ENCODE measurements around the gene STX3. TPM values are rescaled to one million over a fixed set of nuclear protein-coding genes. Genes with fewer than 3 reads are reported as not detected.

STX3 gene
- total and polyA plus RNA-seq, 2 experiments from 2014 or later = 19.0 to 65.5 TPM

DNA sequence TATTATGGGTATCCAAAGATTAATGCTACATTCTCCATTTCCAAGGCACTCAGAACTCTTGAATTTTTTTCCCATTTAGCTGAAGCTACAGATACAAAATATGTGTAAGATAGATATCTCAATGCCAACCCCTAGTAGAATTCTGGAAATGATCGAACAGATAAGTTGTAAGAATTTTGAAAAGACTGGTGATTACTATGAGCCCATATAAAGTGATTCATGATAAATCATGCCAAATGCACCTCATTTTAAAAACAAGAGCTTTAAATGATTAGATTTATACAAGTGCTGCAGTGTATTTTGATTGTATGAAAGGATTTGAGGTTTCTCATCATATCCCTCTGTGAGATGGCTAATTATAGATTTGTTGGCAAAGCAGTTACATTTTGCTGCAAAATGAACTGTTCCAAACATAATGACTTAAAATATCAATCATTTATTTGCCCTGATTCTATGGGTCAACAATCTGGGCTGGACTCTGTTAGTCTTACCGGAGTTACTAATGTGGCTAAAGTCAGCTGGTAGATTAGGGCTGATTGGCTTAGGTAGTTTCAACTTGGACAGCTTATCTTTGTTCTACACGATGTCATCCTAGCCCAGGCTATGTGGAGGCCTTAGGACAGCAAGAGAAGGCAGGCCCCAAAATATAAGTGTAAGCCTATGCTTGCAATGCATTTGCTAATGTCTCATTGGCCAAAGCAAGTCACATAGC lies 44.9 kb upstream of the STX3 start (continued):
- TF ChIP-seq CREB1 (CRISPR knock-in tag; IDR thresholded peaks at IDR 0.05; ENCODE audit: low read depth) (no peak), ZNF331 (CRISPR knock-in tag; IDR thresholded peaks at IDR 0.05; ENCODE audit: low read depth) (no peak)
- TF ChIP-seq, protein P1, sequence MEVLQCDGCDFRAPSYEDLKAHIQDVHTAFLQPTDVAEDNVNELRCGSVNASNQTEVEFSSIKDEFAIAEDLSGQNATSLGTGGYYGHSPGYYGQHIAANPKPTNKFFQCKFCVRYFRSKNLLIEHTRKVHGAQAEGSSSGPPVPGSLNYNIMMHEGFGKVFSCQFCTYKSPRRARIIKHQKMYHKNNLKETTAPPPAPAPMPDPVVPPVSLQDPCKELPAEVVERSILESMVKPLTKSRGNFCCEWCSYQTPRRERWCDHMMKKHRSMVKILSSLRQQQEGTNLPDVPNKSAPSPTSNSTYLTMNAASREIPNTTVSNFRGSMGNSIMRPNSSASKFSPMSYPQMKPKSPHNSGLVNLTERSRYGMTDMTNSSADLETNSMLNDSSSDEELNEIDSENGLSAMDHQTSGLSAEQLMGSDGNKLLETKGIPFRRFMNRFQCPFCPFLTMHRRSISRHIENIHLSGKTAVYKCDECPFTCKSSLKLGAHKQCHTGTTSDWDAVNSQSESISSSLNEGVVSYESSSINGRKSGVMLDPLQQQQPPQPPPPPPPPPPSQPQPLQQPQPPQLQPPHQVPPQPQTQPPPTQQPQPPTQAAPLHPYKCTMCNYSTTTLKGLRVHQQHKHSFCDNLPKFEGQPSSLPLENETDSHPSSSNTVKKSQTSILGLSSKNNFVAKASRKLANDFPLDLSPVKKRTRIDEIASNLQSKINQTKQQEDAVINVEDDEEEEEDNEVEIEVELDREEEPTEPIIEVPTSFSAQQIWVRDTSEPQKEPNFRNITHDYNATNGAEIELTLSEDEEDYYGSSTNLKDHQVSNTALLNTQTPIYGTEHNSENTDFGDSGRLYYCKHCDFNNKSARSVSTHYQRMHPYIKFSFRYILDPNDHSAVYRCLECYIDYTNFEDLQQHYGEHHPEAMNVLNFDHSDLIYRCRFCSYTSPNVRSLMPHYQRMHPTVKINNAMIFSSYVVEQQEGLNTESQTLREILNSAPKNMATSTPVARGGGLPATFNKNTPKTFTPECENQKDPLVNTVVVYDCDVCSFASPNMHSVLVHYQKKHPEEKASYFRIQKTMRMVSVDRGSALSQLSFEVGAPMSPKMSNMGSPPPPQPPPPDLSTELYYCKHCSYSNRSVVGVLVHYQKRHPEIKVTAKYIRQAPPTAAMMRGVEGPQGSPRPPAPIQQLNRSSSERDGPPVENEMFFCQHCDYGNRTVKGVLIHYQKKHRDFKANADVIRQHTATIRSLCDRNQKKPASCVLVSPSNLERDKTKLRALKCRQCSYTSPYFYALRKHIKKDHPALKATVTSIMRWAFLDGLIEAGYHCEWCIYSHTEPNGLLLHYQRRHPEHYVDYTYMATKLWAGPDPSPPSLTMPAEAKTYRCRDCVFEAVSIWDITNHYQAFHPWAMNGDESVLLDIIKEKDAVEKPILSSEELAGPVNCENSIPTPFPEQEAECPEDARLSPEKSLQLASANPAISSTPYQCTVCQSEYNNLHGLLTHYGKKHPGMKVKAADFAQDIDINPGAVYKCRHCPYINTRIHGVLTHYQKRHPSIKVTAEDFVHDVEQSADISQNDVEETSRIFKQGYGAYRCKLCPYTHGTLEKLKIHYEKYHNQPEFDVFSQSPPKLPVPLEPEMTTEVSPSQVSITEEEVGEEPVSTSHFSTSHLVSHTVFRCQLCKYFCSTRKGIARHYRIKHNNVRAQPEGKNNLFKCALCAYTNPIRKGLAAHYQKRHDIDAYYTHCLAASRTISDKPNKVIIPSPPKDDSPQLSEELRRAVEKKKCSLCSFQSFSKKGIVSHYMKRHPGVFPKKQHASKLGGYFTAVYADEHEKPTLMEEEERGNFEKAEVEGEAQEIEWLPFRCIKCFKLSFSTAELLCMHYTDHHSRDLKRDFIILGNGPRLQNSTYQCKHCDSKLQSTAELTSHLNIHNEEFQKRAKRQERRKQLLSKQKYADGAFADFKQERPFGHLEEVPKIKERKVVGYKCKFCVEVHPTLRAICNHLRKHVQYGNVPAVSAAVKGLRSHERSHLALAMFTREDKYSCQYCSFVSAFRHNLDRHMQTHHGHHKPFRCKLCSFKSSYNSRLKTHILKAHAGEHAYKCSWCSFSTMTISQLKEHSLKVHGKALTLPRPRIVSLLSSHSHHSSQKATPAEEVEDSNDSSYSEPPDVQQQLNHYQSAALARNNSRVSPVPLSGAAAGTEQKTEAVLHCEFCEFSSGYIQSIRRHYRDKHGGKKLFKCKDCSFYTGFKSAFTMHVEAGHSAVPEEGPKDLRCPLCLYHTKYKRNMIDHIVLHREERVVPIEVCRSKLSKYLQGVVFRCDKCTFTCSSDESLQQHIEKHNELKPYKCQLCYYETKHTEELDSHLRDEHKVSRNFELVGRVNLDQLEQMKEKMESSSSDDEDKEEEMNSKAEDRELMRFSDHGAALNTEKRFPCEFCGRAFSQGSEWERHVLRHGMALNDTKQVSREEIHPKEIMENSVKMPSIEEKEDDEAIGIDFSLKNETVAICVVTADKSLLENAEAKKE (CRISPR knock-in tag; IDR thresholded peaks at IDR 0.05) = no peak

DNA sequence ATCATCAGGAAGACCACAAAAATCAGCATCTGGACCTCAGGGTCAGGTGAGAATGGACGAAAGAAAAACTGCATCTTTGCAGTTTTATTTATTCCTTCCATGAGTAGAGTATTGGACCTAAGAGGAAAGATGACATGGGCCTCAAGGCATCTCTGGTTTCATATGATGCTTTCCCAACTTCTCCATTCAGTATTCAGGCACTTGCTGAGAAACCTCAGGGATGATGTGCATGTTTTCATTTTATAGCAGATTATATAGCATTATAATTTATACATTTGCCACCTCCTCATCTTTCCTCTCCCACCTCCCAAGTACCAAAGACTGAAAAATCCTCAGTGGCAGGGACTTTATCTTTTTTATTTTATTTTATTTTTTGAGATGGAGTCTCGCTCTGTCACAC lies 41.4 kb upstream of the STX3 start, which contains the start of gene OR10V1:
OR10V1 (minus strand) TSS at position 101 of the 400 bp plus-strand sequence; CDS start at position 101, 0 bp downstream.
- Histone ChIP-seq H3K4me2 (no peak within 1 kb of the TSS), H3K4me1 (ENCODE audit: insufficient read depth) (no peaks in the 10 kb centered on the region), H3K4me3 (no peak within 1 kb of the TSS), H3K36me3 (ENCODE audit: insufficient read depth) (no peaks in the 10 kb centered on the region), H3K27me3 (ENCODE audit: insufficient read depth) (no peaks in the 10 kb centered on the region), H3F3A (replicated peaks; ENCODE audit: low read depth) (no peaks in the 10 kb centered on the region), H3K9me2 (ENCODE audit: insufficient read depth) (0 out of 2 replicates have a peak, but pooled peaks cover 6% of the 10 kb centered on the region), H3K79me2 (replicated peaks; ENCODE audit: insufficient read depth) (no peaks in the 10 kb centered on the region), H3K27ac (ENCODE audit: low read depth) (no peak within 1 kb of the TSS), H4K20me1 (replicated peaks; ENCODE audit: insufficient read depth) (no peaks in the 10 kb centered on the region), H2AFZ (no peak within 1 kb of the TSS)
- no peaks in the 10 kb centered on the region for H3K36me3 Mint-ChIP-seq (ENCODE audit: low read depth)
- no peak within 1 kb of the TSS for H3K4me3 Mint-ChIP-seq
- no peaks in the 10 kb centered on the region for H3K4me1 Mint-ChIP-seq
- no peaks in the 10 kb centered on the region for H3K9me3 Mint-ChIP-seq
- no peak within 1 kb of the TSS for H3K27ac Mint-ChIP-seq
- peaks cover 1% of the 10 kb centered on the region for H3K27me3 Mint-ChIP-seq (ENCODE audit: insufficient read depth, low read depth, poor library complexity)
- ATAC-seq = no peak
- DNase-seq (ENCODE audit: low spot score) = no peak
- TF ChIP-seq NANOG (IDR thresholded peaks at IDR 0.05; ENCODE audit: borderline replicate concordance) = no peak
- no peak for TF ChIP-seq CREB1 (CRISPR knock-in tag; IDR thresholded peaks at IDR 0.05; ENCODE audit: low read depth)
- no peak for TF ChIP-seq EZH2phosphoT487 (IDR thresholded peaks at IDR 0.05; ENCODE audit: unreplicated experiment)
- no peak for TF ChIP-seq ZNF114 (CRISPR knock-in tag; IDR thresholded peaks at IDR 0.05)
- no peak for TF ChIP-seq STAT1 (IDR thresholded peaks at IDR 0.05; ENCODE audit: unreplicated experiment)
- TF ChIP-seq ZNF331 (CRISPR knock-in tag; IDR thresholded peaks at IDR 0.05; ENCODE audit: low read depth) = no peak
- TF ChIP-seq POLR2AphosphoS5 (IDR thresholded peaks at IDR 0.05; ENCODE audit: low read depth) = no peak
- TF ChIP-seq JUNB (IDR thresholded peaks at IDR 0.05; ENCODE audit: unreplicated experiment) = no peak
- TF ChIP-seq, protein P2, sequence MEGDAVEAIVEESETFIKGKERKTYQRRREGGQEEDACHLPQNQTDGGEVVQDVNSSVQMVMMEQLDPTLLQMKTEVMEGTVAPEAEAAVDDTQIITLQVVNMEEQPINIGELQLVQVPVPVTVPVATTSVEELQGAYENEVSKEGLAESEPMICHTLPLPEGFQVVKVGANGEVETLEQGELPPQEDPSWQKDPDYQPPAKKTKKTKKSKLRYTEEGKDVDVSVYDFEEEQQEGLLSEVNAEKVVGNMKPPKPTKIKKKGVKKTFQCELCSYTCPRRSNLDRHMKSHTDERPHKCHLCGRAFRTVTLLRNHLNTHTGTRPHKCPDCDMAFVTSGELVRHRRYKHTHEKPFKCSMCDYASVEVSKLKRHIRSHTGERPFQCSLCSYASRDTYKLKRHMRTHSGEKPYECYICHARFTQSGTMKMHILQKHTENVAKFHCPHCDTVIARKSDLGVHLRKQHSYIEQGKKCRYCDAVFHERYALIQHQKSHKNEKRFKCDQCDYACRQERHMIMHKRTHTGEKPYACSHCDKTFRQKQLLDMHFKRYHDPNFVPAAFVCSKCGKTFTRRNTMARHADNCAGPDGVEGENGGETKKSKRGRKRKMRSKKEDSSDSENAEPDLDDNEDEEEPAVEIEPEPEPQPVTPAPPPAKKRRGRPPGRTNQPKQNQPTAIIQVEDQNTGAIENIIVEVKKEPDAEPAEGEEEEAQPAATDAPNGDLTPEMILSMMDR (conservative IDR thresholded peaks at IDR 0.05; ENCODE audit: low read depth in 2 of 2) = no peak
- TF ChIP-seq, protein P3, sequence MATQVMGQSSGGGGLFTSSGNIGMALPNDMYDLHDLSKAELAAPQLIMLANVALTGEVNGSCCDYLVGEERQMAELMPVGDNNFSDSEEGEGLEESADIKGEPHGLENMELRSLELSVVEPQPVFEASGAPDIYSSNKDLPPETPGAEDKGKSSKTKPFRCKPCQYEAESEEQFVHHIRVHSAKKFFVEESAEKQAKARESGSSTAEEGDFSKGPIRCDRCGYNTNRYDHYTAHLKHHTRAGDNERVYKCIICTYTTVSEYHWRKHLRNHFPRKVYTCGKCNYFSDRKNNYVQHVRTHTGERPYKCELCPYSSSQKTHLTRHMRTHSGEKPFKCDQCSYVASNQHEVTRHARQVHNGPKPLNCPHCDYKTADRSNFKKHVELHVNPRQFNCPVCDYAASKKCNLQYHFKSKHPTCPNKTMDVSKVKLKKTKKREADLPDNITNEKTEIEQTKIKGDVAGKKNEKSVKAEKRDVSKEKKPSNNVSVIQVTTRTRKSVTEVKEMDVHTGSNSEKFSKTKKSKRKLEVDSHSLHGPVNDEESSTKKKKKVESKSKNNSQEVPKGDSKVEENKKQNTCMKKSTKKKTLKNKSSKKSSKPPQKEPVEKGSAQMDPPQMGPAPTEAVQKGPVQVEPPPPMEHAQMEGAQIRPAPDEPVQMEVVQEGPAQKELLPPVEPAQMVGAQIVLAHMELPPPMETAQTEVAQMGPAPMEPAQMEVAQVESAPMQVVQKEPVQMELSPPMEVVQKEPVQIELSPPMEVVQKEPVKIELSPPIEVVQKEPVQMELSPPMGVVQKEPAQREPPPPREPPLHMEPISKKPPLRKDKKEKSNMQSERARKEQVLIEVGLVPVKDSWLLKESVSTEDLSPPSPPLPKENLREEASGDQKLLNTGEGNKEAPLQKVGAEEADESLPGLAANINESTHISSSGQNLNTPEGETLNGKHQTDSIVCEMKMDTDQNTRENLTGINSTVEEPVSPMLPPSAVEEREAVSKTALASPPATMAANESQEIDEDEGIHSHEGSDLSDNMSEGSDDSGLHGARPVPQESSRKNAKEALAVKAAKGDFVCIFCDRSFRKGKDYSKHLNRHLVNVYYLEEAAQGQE (IDR thresholded peaks at IDR 0.05; ENCODE audit: unreplicated experiment) = no peak
